OCI-LY1 (cell line): Measurements from ENCODE around the gene SERGEF.

Experiments used
- H2AFZ ChIP-seq: fragments of 200-600 bp; sonication (generic), shearing (Covaris generic); 2 replicates; pipeline ENCODE4 v1.6.0; 2014; ENCODE audit warnings: antibody characterized with exemption, mild to moderate bottlenecking, low read length
- H3F3A ChIP-seq: fragments of 200-600 bp; sonication (generic), shearing (Covaris generic); 2 replicates; pipeline ENCODE4 v1.6.0; 2014; ENCODE audit warnings: mild to moderate bottlenecking, antibody characterized with exemption, low read length, moderate library complexity; ENCODE audit not compliant: insufficient read depth
- H3K27ac ChIP-seq: fragments of 200-600 bp; sonication (generic); 2 replicates; pipeline ENCODE4 v1.5.1; 2014; ENCODE audit warnings: low read length, mixed run types, mild to moderate bottlenecking, low read depth; ENCODE audit not compliant: poor library complexity, severe bottlenecking
- H3K27me3 ChIP-seq: fragments of 200-600 bp; sonication (generic); 2 replicates; pipeline ENCODE4 v1.6.0; 2014; ENCODE audit warnings: antibody characterized with exemption, mild to moderate bottlenecking, low read length, moderate library complexity; ENCODE audit not compliant: insufficient read depth
- H3K36me3 ChIP-seq: fragments of 200-600 bp; sonication (generic); 2 replicates; pipeline ENCODE4 v1.6.1; 2014; ENCODE audit warnings: mild to moderate bottlenecking, antibody characterized with exemption, low read length, moderate library complexity, mixed read lengths; ENCODE audit not compliant: insufficient read depth
- H3K4me1 ChIP-seq: fragments of 200-600 bp; sonication (generic); 2 replicates; pipeline ENCODE4 v1.5.1; 2014; ENCODE audit warnings: mild to moderate bottlenecking, low read length, moderate library complexity; ENCODE audit not compliant: insufficient read depth, severe bottlenecking
- H3K4me2 ChIP-seq: fragments of 200-600 bp; sonication (generic), shearing (Covaris generic); 2 replicates; pipeline ENCODE4 v1.6.1; 2014; ENCODE audit warnings: low read length
- H3K4me3 ChIP-seq: fragments of 200-600 bp; sonication (generic); 2 replicates; pipeline ENCODE4 v1.5.1; 2014; ENCODE audit warnings: low read length, low read depth, mild to moderate bottlenecking, mixed read lengths; ENCODE audit not compliant: poor library complexity, severe bottlenecking
- H3K79me2 ChIP-seq: fragments of 200-600 bp; shearing (Covaris generic); 2 replicates; pipeline ENCODE4 v1.6.1; 2016; ENCODE audit warnings: mixed run types, low read length, mixed read lengths; ENCODE audit not compliant: insufficient read depth
- H3K9ac ChIP-seq: fragments of 200-600 bp; sonication (generic), shearing (Covaris generic); 2 replicates; pipeline ENCODE4 v1.6.1; 2014; ENCODE audit warnings: mild to moderate bottlenecking, low read length, mixed read lengths
- H3K9me2 ChIP-seq: fragments of 200-600 bp; sonication (generic), shearing (Covaris generic); 2 replicates; pipeline ENCODE4 v1.6.1; 2014; ENCODE audit warnings: low read depth, mild to moderate bottlenecking, low read length, mixed read lengths
- H3K9me3 ChIP-seq: fragments of 200-600 bp; shearing (Covaris generic); 2 replicates; pipeline ENCODE4 v1.6.1; 2014; ENCODE audit warnings: low read length, mixed read lengths
- H4K20me1 ChIP-seq: fragments of 200-600 bp; sonication (generic), shearing (Covaris generic); 2 replicates; pipeline ENCODE4 v1.6.0; 2016; ENCODE audit warnings: mild to moderate bottlenecking, low read length; ENCODE audit not compliant: insufficient read depth
- CTCF ChIP-seq: fragments of 200-600 bp; sonication (generic), shearing (Covaris generic); IDR thresholded peaks from 2 replicates; pipeline ENCODE4 v1.5.1; 2017; ENCODE audit warnings: mild to moderate bottlenecking, antibody characterized with exemption, low read length, moderate library complexity, mixed read lengths
- EZH2 ChIP-seq: fragments of 200-600 bp; sonication (generic), shearing (Covaris generic); IDR thresholded peaks from 2 replicates; pipeline ENCODE4 v1.8.0; 2017; ENCODE audit warnings: borderline replicate concordance, mixed run types, mild to moderate bottlenecking, antibody characterized with exemption, low read length, moderate library complexity, mixed read lengths

SERGEF gene

DNA sequence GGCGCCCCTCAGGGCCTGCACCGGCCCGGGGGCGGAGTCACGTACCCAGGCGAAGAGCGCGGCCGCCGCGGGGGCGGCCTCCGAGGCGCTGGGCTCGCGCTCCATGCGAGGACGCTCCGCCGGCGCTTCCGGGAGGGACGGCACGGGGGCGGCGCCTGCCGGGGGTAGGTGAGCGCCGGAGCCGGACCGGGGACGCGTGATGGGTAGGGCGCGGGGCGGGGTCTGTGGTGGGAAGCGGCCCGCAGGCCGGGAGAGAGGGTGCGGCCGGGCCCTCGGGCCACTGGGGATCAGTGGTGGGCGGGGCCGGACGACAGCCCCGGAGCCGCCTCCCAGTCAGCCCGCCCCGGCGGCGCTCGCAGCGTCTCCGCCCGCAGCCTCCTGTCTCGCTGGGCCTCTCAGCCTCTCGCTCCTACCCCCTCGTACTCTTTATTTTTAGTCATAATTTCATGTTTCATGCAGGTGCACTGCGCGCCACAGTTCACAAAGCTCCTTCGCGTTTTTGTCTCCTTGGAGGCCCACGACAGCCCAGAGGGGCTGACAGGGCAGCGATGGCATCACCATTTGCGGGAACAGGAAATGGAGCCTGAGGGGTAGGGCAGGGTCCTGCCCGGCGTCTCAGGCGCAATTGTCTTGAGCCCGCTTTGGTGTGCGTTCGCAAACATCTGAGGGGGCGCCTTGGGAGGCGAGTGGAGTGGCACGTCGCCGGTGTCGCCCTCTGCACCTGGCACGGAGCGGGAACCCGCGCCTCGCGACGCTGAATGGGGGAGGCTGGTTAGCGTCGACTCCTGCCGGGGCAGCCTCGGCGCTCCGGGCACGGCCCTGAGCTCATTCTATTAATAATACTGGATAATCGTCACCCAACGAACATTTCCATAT, at the start of gene SERGEF:
Gene SERGEF, minus strand, starts transcription at position 142 of the 876 bp plus-strand sequence. Its CDS starts 37 bp downstream, at position 105.
- TF ChIP-seq CTCF: no peak
- peaks cover 28% of the 10 kb centered on the region for H3K4me1 ChIP-seq
- H3K9me2 ChIP-seq: no peaks in the 10 kb centered on the region
- H4K20me1 ChIP-seq: no peaks in the 10 kb centered on the region
- H3F3A ChIP-seq: no peaks in the 10 kb centered on the region
- H3K4me2 ChIP-seq: peak within 1 kb of the TSS; percentile 91
- peak within 1 kb of the TSS; percentile 57; the same call in 1 of the 2 replicates for H2AFZ ChIP-seq
- no peaks in the 10 kb centered on the region for H3K79me2 ChIP-seq
- H3K27me3 ChIP-seq: no peaks in the 10 kb centered on the region
- no peaks in the 10 kb centered on the region for H3K9me3 ChIP-seq
- no peaks in the 10 kb centered on the region for H3K36me3 ChIP-seq
- H3K9ac ChIP-seq: peak within 1 kb of the TSS; percentile 77
- H3K27ac ChIP-seq: peak within 1 kb of the TSS; percentile 56
- peak within 1 kb of the TSS; percentile 78 for H3K4me3 ChIP-seq

- Histone ChIP-seq H3K4me1 (peaks cover 10% of the 10 kb centered on the region), H3K9me3 (no peaks in the 10 kb centered on the region), H3K9ac (no peak overlapping the region), H3K27me3 (no peaks in the 10 kb centered on the region), H3K36me3 (no peaks in the 10 kb centered on the region), H3K27ac (no peak overlapping the region), H2AFZ (no peak overlapping the region), H3K4me3 (no peak overlapping the region), H4K20me1 (no peaks in the 10 kb centered on the region), H3K79me2 (no peaks in the 10 kb centered on the region), H3K4me2 (no peak overlapping the region), H3F3A (no peaks in the 10 kb centered on the region), H3K9me2 (no peaks in the 10 kb centered on the region)
- no peak for TF ChIP-seq CTCF
- TF ChIP-seq EZH2: no peak
These were observed 48.5 kb upstream of the SERGEF start for GRCh38 chr11:18061351-18061750.

GRCh38 chr11:18056561-18057181, 43.8 kb upstream of the SERGEF start:
- H3K4me2 ChIP-seq: no peak overlapping the region
- no peaks in the 10 kb centered on the region for H3K36me3 ChIP-seq
- no peak overlapping the region for H3K9ac ChIP-seq
- H3K4me1 ChIP-seq: no peaks in the 10 kb centered on the region
- H3K79me2 ChIP-seq: no peaks in the 10 kb centered on the region
- no peak overlapping the region for H2AFZ ChIP-seq
- H4K20me1 ChIP-seq: no peaks in the 10 kb centered on the region
- no peaks in the 10 kb centered on the region for H3K9me2 ChIP-seq
- H3K27me3 ChIP-seq: no peaks in the 10 kb centered on the region
- no peaks in the 10 kb centered on the region for H3F3A ChIP-seq
- no peak for TF ChIP-seq CTCF
- TF ChIP-seq EZH2: no peak
- H3K27ac ChIP-seq: no peak overlapping the region
- H3K4me3 ChIP-seq: no peak overlapping the region
- H3K9me3 ChIP-seq: no peaks in the 10 kb centered on the region
